GM10266 (cell line): ENCODE results near the gene NNMT.

Source experiments
- DNase-seq: peaks from one replicate; pipeline ENCODE4 v3.0.0; 2012; ENCODE audit errors: extremely low spot score
- CTCF ChIP-seq: IDR thresholded peaks from 2 replicates; pipeline ENCODE4 v1.5.1; 2012; ENCODE audit warnings: mild to moderate bottlenecking, low read depth; ENCODE audit not compliant: control insufficient read depth, insufficient read depth; ENCODE audit errors: missing control alignments

NNMT gene

GRCh38 chr11:114318361-114318760 is 22.2 kb downstream of the NNMT start:
- no peak for DNase-seq
- no peak for TF ChIP-seq CTCF

GRCh38 chr11:114319716-114320328 is 23.6 kb downstream of the NNMT start:
- DNase-seq: no peak
- no peak for TF ChIP-seq CTCF

GRCh38 chr11:114321621-114322257 is 25.5 kb downstream of the NNMT start:
- no peak for TF ChIP-seq CTCF
- no peak for DNase-seq

- TF ChIP-seq CTCF: no peak
- no peak for DNase-seq
Observed at GRCh38 chr11:114322934-114323333, 26.7 kb downstream of the NNMT start.

- TF ChIP-seq CTCF: no peak
- DNase-seq: no peak
Observed at GRCh38 chr11:114326151-114326550, 30.0 kb downstream of the NNMT start.

- DNase-seq: no peak
- no peak for TF ChIP-seq CTCF
Observed at GRCh38 chr11:114326776-114327175, 30.6 kb downstream of the NNMT start.

- DNase-seq: no peak
- TF ChIP-seq CTCF: no peak
Observed at GRCh38 chr11:114330373-114330772, 34.2 kb downstream of the NNMT start.
